Smooth muscle cell (in vitro differentiated cells): ENCODE measurements around the gene KLHL7. TPM values are rescaled to one million over a fixed set of nuclear protein-coding genes. Genes with fewer than 3 reads are reported as not detected.

Source experiments
- DNase-seq: peaks from one replicate; lab custom pipeline; 2025; ENCODE audit not compliant: unreplicated experiment; lab: John Stamatoyannopoulos, UW
- H2AFZ ChIP-seq: fragments of 200-600 bp; sonication (generic); 2 replicates; pipeline ENCODE4 v1.6.0; 2016; ENCODE audit warnings: antibody characterized with exemption, low read depth, mild to moderate bottlenecking
- H3F3A ChIP-seq: fragments of 200-600 bp; sonication (generic); 2 replicates; pipeline ENCODE4 v1.6.0; 2017; ENCODE audit warnings: antibody characterized with exemption, low read depth
- H3K27ac ChIP-seq: fragments of 200-600 bp; sonication (generic); 2 replicates; pipeline ENCODE4 v1.5.1; 2016; ENCODE audit warnings: low read depth, mild to moderate bottlenecking
- H3K27me3 ChIP-seq: fragments of 200-600 bp; sonication (generic); 2 replicates; pipeline ENCODE4 v1.6.1; 2016; ENCODE audit warnings: low read depth, mild to moderate bottlenecking
- H3K36me3 ChIP-seq: fragments of 200-600 bp; sonication (generic); 2 replicates; pipeline ENCODE4 v1.5.1; 2016; ENCODE audit warnings: low read depth
- H3K4me1 ChIP-seq: fragments of 200-600 bp; sonication (generic); 2 replicates; pipeline ENCODE4 v1.5.1; 2016; ENCODE audit warnings: low read depth
- H3K4me2 ChIP-seq: fragments of 200-600 bp; sonication (generic); 2 replicates; pipeline ENCODE4 v1.6.0; 2016; ENCODE audit warnings: mild to moderate bottlenecking
- H3K4me3 ChIP-seq: fragments of 200-600 bp; sonication (generic); 2 replicates; pipeline ENCODE4 v1.5.1; 2016; ENCODE audit warnings: mild to moderate bottlenecking
- H3K79me2 ChIP-seq: fragments of 200-600 bp; sonication (generic); 2 replicates; pipeline ENCODE4 v1.6.0; 2016; ENCODE audit warnings: low read depth, mild to moderate bottlenecking
- H3K9ac ChIP-seq: fragments of 200-600 bp; sonication (generic); 2 replicates; pipeline ENCODE4 v1.6.0; 2016; ENCODE audit warnings: low read depth
- H3K9me3 ChIP-seq: fragments of 200-600 bp; sonication (generic); replicated peaks from 2 replicates; pipeline ENCODE4 v1.5.1; 2016; ENCODE audit warnings: low read depth
- H4K20me1 ChIP-seq: fragments of 200-600 bp; sonication (generic); 2 replicates; pipeline ENCODE4 v1.6.0; 2016; ENCODE audit warnings: low read depth
- WGBS: methylation state at CpG from one replicate; pipeline ENCODE4 v1.1.7; 2016; ENCODE audit warnings: low lambda C conversion rate; 5-methylcytosine and 5-hydroxymethylcytosine counted together
- polyA plus RNA-seq: library from polyadenylated mRNA; unstranded; fragments of >200 nt; fragmentation: Nextera tagmentation; extraction: Ambion mirVana; gene quantifications from 2 replicates; pipeline ENCODE4 v1.2.1, GENCODE V29; 2016
- total RNA-seq: library from RNA; depleted of rRNA; stranded (reverse); fragments of >200 nt; gene quantifications from 2 replicates; pipeline ENCODE4 v1.2.3, GENCODE V29; 2014
- TF ChIP-seq, protein P1 (sequence below): fragments of 200-600 bp; sonication (generic); IDR thresholded peaks from 2 replicates; pipeline ENCODE4 v1.5.1; 2017; ENCODE audit warnings: borderline replicate concordance, mild to moderate bottlenecking, antibody characterized with exemption; ENCODE audit not compliant: insufficient read depth, poor library complexity, severe bottlenecking

Gene KLHL7
- total and polyA plus RNA-seq, 2 experiments from 2014 or later, result 40.1 to 56.4 TPM

DNA sequence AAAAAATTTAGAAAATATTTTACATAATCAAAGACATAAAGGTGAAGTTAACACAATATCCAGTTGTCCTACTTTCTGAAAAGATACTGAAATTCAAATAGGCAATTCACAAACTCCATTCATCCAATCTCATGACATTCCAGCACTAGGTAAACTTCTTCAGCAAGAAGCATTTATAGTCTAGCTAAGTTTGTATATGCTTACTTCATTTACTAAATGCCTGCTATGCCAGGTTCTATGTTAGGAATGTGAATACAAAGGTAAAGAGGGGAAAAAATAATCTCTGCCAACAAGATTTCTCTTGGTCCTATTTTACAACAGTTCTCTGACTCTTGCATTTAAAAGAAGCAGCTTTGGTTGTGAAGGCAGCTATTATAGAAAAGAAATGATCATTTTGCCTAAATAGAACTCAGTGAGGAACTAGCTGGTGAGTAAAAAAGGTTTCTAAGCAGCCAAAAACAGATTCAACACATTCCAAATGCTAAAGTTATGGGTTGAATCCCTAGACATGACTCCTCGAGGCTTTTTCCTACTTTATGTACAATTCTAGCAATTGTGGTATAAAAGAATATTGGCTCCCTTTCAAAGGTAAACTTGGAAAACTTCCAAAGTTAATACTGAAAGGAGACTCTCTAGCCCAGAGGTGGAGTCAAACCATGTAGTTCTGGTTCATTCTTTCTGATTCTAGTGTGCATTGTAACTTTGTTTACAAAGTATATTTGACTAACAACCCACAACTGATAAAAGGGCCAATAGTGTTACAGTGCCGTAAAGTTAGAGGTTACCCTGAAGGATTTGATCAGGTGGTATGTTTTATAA, 30.9 kb upstream of the KLHL7 start:
- H4K20me1 ChIP-seq, result no peaks in the 10 kb centered on the region
- H3K4me2 ChIP-seq, result no peak overlapping the region
- H3K4me1 ChIP-seq, result peaks cover 5% of the 10 kb centered on the region
- no peaks in the 10 kb centered on the region for H3K9me3 ChIP-seq
- H3K79me2 ChIP-seq, result no peaks in the 10 kb centered on the region
- no peaks in the 10 kb centered on the region for H3K27me3 ChIP-seq
- no peak overlapping the region for H3K27ac ChIP-seq
- no peak overlapping the region for H3K9ac ChIP-seq
- TF ChIP-seq, protein P1, sequence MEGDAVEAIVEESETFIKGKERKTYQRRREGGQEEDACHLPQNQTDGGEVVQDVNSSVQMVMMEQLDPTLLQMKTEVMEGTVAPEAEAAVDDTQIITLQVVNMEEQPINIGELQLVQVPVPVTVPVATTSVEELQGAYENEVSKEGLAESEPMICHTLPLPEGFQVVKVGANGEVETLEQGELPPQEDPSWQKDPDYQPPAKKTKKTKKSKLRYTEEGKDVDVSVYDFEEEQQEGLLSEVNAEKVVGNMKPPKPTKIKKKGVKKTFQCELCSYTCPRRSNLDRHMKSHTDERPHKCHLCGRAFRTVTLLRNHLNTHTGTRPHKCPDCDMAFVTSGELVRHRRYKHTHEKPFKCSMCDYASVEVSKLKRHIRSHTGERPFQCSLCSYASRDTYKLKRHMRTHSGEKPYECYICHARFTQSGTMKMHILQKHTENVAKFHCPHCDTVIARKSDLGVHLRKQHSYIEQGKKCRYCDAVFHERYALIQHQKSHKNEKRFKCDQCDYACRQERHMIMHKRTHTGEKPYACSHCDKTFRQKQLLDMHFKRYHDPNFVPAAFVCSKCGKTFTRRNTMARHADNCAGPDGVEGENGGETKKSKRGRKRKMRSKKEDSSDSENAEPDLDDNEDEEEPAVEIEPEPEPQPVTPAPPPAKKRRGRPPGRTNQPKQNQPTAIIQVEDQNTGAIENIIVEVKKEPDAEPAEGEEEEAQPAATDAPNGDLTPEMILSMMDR, result no peak
- 67% methylated on average over 2 of the region's 2 CpGs for WGBS
- H2AFZ ChIP-seq, result no peak overlapping the region
- DNase-seq, result no peak
- H3K4me3 ChIP-seq, result no peak overlapping the region
- H3F3A ChIP-seq, result no peaks in the 10 kb centered on the region
- no peaks in the 10 kb centered on the region for H3K36me3 ChIP-seq

DNA sequence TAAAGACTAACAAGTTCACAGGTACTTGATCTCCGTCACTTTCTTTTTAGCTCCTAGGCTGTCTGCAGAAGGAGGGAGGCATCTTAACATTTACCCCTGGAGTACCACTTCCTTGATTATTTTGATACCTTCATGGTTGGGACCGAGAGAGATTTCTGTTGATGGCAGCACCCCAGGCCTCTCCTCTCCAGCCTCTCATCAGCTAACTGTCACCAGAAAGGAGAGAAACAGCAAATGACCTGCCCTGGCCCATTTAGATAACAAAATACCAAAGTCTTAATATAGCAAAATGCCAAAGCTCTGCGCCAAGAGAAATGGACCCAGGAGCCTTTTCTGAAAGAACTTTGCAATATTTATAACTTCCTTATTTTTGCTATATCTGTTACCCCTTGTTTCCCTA, 30.0 kb upstream of the KLHL7 start:
- Histone ChIP-seq H3K79me2 (no peaks in the 10 kb centered on the region), H3K9me3 (no peaks in the 10 kb centered on the region), H3K4me3 (no peak overlapping the region), H4K20me1 (no peaks in the 10 kb centered on the region), H2AFZ (no peak overlapping the region), H3K36me3 (no peaks in the 10 kb centered on the region), H3K4me1 (peaks cover 5% of the 10 kb centered on the region), H3K27me3 (no peaks in the 10 kb centered on the region), H3K4me2 (no peak overlapping the region), H3F3A (no peaks in the 10 kb centered on the region), H3K27ac (no peak overlapping the region), H3K9ac (no peak overlapping the region)
- no peak for DNase-seq
- WGBS, result 81% methylated on average over 3 of the region's 3 CpGs
- TF ChIP-seq, protein P1, result no peak

DNA sequence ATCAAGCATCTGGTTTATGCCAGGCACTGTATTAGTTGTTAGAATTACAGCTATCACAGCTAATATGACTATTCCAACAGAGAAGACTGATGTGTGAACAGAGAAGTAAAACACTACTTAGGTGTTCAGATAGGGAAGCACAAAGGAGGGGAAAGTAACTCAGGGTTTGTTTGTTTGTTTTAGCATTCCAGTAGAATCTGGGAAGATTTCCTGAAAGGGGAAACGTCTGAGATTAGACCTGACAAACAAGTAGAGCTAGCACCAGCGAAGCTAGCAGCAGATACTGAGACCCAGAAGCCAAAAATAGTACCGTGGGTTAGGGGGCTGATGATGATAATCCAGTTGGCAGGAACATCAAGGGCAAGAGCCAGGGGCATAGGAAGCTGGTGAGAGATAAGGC, 28.8 kb upstream of the KLHL7 start:
- no peak overlapping the region for H3K4me2 ChIP-seq
- DNase-seq, result no peak
- H3K27me3 ChIP-seq, result no peaks in the 10 kb centered on the region
- H3K27ac ChIP-seq, result no peak overlapping the region
- no peaks in the 10 kb centered on the region for H4K20me1 ChIP-seq
- no peaks in the 10 kb centered on the region for H3K36me3 ChIP-seq
- H2AFZ ChIP-seq, result no peak overlapping the region
- WGBS, result 6% methylated on average over 3 of the region's 3 CpGs
- H3K9ac ChIP-seq, result no peak overlapping the region
- H3K4me1 ChIP-seq, result peaks cover 5% of the 10 kb centered on the region
- TF ChIP-seq, protein P1, result no peak
- H3K79me2 ChIP-seq, result no peaks in the 10 kb centered on the region
- no peaks in the 10 kb centered on the region for H3K9me3 ChIP-seq
- no peak overlapping the region for H3K4me3 ChIP-seq
- H3F3A ChIP-seq, result no peaks in the 10 kb centered on the region

DNA sequence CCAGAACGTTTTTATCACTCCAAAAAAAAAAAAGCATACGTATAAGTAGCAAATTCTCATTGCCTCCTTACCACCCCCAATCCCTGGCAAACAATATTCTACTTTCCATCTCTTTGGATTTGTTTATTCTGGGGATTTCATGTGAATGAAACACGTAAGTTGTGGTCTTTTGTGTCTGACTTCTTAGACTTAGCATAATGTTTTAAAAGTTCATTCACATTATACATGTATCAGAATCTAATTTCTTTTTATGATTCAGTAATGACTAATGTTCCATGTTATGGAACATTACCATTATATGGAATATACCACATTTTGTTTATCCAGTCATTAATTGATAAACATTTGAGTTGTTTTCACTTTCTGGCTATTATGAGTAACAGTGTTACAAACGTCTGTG, 12.5 kb upstream of the KLHL7 start:
- Histone ChIP-seq H4K20me1 (no peaks in the 10 kb centered on the region), H3K36me3 (no peaks in the 10 kb centered on the region), H3K4me3 (no peak overlapping the region), H3K9ac (no peak overlapping the region), H3F3A (no peaks in the 10 kb centered on the region), H3K4me2 (no peak overlapping the region), H2AFZ (no peak overlapping the region), H3K27ac (no peak overlapping the region), H3K9me3 (no peaks in the 10 kb centered on the region), H3K4me1 (no peaks in the 10 kb centered on the region), H3K27me3 (no peaks in the 10 kb centered on the region), H3K79me2 (no peaks in the 10 kb centered on the region)
- no peak for DNase-seq
- 44% methylated on average over 4 of the region's 4 CpGs for WGBS
- TF ChIP-seq, protein P1, result no peak
